Measurements from ENCODE around the gene GSTA4.
A peak's percentile ranks its signal among the peaks of the same experiment; 100 is the strongest.

Gene GSTA4

DNA sequence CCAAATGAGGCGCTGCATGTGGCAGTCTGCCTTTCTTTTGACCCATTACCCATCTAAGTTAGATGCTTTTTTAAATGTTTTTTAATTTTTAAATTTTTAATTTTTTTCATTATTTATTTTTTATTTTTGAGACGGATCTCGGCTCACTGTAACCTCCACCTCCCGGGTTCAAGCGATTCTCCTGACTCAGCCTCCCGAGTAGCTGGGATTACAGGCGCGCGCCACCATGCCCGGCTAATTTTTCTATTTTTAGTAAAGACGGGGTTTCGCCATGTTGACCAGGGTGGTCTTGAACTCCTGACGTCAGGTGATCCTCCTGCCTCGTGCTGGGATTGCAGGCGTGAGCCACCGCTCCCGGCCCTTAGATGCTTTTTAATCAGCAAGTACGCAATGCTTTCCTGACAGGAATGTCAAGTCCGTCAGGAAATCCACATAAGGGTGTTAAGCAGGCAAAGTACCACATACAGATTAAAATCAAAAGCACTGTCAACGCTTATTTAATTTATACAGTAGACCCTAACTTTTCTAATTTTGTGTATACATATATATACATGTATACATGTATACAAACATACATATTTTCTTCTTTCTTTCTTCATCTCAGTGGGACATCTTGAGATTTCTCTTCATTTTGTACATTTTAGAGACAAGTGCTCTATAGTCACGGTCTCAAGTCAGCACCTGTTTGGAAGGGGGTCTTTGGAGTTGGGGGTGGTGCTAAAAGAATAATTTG, 995 bp upstream of the GSTA4 start (continued):
- TF ChIP-seq, protein P1, sequence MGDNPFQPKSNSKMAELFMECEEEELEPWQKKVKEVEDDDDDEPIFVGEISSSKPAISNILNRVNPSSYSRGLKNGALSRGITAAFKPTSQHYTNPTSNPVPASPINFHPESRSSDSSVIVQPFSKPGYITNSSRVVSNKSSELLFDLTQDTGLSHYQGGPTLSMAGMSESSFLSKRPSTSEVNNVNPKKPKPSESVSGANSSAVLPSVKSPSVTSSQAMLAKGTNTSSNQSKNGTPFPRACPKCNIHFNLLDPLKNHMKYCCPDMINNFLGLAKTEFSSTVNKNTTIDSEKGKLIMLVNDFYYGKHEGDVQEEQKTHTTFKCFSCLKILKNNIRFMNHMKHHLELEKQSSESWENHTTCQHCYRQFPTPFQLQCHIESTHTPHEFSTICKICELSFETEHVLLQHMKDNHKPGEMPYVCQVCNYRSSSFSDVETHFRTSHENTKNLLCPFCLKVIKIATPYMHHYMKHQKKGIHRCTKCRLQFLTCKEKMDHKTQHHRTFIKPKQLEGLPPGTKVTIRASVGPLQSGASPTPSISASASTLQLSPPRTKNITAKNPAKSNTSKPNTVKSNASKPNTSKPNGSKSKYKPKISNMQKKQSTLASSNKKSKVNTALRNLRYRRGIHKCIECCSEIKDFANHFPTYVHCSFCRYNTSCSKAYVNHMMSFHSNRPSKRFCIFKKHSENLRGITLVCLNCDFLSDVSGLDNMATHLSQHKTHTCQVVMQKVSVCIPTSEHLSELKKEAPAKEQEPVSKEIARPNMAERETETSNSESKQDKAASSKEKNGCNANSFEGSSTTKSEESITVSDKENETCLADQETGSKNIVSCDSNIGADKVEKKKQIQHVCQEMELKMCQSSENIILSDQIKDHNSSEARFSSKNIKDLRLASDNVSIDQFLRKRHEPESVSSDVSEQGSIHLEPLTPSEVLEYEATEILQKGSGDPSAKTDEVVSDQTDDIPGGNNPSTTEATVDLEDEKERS (tag by site-specific recombination; IDR thresholded peaks at IDR 0.05) = peak; percentile 98
- peak; percentile 75 for TF ChIP-seq ZNF639 (tag by site-specific recombination; IDR thresholded peaks at IDR 0.05)
- TF ChIP-seq REST (tag by site-specific recombination; IDR thresholded peaks at IDR 0.05) = no peak
- peak; percentile 88 for TF ChIP-seq ZNF335 (tag by site-specific recombination; conservative IDR thresholded peaks at IDR 0.05)
- TF ChIP-seq, protein P2, sequence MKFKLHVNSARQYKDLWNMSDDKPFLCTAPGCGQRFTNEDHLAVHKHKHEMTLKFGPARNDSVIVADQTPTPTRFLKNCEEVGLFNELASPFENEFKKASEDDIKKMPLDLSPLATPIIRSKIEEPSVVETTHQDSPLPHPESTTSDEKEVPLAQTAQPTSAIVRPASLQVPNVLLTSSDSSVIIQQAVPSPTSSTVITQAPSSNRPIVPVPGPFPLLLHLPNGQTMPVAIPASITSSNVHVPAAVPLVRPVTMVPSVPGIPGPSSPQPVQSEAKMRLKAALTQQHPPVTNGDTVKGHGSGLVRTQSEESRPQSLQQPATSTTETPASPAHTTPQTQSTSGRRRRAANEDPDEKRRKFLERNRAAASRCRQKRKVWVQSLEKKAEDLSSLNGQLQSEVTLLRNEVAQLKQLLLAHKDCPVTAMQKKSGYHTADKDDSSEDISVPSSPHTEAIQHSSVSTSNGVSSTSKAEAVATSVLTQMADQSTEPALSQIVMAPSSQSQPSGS (tag by site-specific recombination; IDR thresholded peaks at IDR 0.05; ENCODE audit: low read depth) = peak; percentile 57
- no peak for TF ChIP-seq ELK4 (IDR thresholded peaks at IDR 0.05; ENCODE audit: borderline replicate concordance, low read depth, low read length)
- TF ChIP-seq ZNF580 (tag by site-specific recombination; IDR thresholded peaks at IDR 0.05) = peak; percentile 94
- TF ChIP-seq ZNF501 (tag by site-specific recombination; IDR thresholded peaks at IDR 0.05) = 0 out of 2 replicates have a peak, but pooled peaks have one; percentile 8
- 0 out of 2 replicates have a peak, but pooled peaks have one; percentile 75 for TF ChIP-seq ZNF48 (tag by site-specific recombination; IDR thresholded peaks at IDR 0.05)
- TF ChIP-seq TRIM28 (IDR thresholded peaks at IDR 0.05; ENCODE audit: borderline replicate concordance, low read length) = no peak
- no peak for TF ChIP-seq OSR2 (tag by site-specific recombination; IDR thresholded peaks at IDR 0.05)
- TF ChIP-seq ZNF624 (tag by site-specific recombination; IDR thresholded peaks at IDR 0.05) = peak; percentile 34; the same call in 1 of the 2 replicates
- TF ChIP-seq MYNN (tag by site-specific recombination; IDR thresholded peaks at IDR 0.05; ENCODE audit: borderline replicate concordance) = no peak
- TF ChIP-seq SP7 (tag by site-specific recombination; IDR thresholded peaks at IDR 0.05) = peak; percentile 78; the same call in 1 of the 2 replicates
- no peak for TF ChIP-seq ZNF704 (tag by site-specific recombination; IDR thresholded peaks at IDR 0.05)
- TF ChIP-seq KLF7 (tag by site-specific recombination; IDR thresholded peaks at IDR 0.05; ENCODE audit: borderline replicate concordance) = 0 out of 2 replicates have a peak, but pooled peaks have one; percentile 3
- no peak for TF ChIP-seq ZNF26 (tag by site-specific recombination; IDR thresholded peaks at IDR 0.05)
- TF ChIP-seq BCL6B (tag by site-specific recombination; IDR thresholded peaks at IDR 0.05) = no peak
- peak; percentile 63; the same call in 1 of the 2 replicates for TF ChIP-seq REPIN1 (tag by site-specific recombination; IDR thresholded peaks at IDR 0.05; ENCODE audit: low read depth)
- 0 out of 2 replicates have a peak, but pooled peaks have one; percentile 25 for TF ChIP-seq ZNF629 (tag by site-specific recombination; IDR thresholded peaks at IDR 0.05)
- TF ChIP-seq ZNF23 (tag by site-specific recombination; IDR thresholded peaks at IDR 0.05; ENCODE audit: borderline replicate concordance) = no peak
